Peyer's patch (tissue), 4 donors: ENCODE results near the gene ASF1B. TPM values are rescaled to one million over a fixed set of nuclear protein-coding genes. Genes with fewer than 3 reads are reported as not detected.

ENCODE experiments used
- DNase-seq, 3 donors: peaks; one replicate each; pipeline ENCODE4 v3.0.0-alpha.2; 2017 to 2019
- H3K27ac ChIP-seq, 4 donors: fragments of 200-600 bp; sonication (generic); one replicate each; pipeline ENCODE4 v1.5.1; 2016 to 2019
- H3K27me3 ChIP-seq, 2 donors: fragments of 200-600 bp; sonication (generic); one replicate each; pipeline ENCODE4 v1.5.1; 2019
- H3K36me3 ChIP-seq, 3 donors: fragments of 200-600 bp; sonication (generic); one replicate each; pipeline ENCODE4 v1.5.1; 2016 to 2019
- H3K4me1 ChIP-seq, 4 donors: fragments of 200-600 bp; sonication (generic); one replicate each; pipeline ENCODE4 v1.5.1; 2016 to 2019
- H3K4me3 ChIP-seq, 4 donors: fragments of 200-600 bp; sonication (generic); 1 replicate in 3 of 4; 2 replicates in 1 of 4; pipeline ENCODE4 v1.5.1; 2016 to 2019; ENCODE audit warnings: mild to moderate bottlenecking in 1 of 4
- H3K9me3 ChIP-seq, 4 donors: fragments of 200-600 bp; sonication (generic); one replicate each; pipeline ENCODE4 v1.5.1; 2016 to 2019; ENCODE audit warnings: mild to moderate bottlenecking in 1 of 4
- POLR2A ChIP-seq, 2 donors: fragments of 450-650 bp; IDR thresholded peaks; one replicate each; pipeline ENCODE4 v1.5.1; 2017; ENCODE audit warnings: antibody characterized with exemption in 2 of 2, mild to moderate bottlenecking in 2 of 2, moderate library complexity in 2 of 2
- total RNA-seq, 4 donors: library from RNA; depleted of rRNA; stranded (reverse); fragments of >200 nt; gene quantifications; one replicate each; pipeline ENCODE4 v1.1.0, GENCODE V29; 2016
- TF ChIP-seq, protein P1 (sequence below), 6 experiments: fragments of 450-650 bp in 4 of 6; fragments of 200-600 bp in 2 of 6; sonication (generic) in 1 of 6; IDR thresholded peaks; one replicate each; pipeline ENCODE4 v1.5.1; 2017 to 2019; ENCODE audit warnings: antibody characterized with exemption in 6 of 6, mild to moderate bottlenecking in 3 of 6, moderate library complexity in 1 of 6

Gene ASF1B
- total RNA-seq, 4 donors from 2014 or later: 2.3 to 12.4 (median 5.5) TPM

DNA sequence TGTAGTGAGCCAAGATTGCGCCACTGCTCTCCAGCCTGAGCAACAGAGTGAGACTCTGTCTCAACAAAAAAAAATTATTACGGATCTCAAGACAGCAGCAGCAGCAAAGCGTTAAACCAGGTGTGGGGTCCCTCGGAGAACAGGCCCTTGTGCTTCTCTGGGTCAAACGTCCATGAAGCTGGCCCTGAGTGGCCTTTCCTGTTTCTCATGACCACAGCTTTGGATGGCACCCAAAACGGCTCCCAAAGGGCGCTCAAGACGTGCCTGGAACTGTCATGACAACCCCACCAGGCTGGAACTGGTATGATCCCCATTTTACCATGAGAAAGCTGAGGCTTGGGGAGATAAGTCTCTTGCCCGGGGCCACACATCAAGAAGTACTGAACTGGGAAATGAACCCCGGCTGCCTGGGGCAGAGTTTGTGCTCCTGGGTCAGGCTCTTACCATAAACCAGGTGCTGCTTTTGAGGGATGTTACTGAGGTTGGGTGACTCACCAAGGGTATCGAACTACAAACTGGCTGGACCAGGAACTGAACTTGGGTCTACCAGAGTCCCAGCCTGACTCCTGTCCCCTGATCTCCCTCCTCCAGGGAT lies 34.2 kb downstream of the ASF1B start:
- Histone ChIP-seq H3K4me1 (no peaks in the 10 kb centered on the region), H3K9me3 (no peaks in the 10 kb centered on the region), H3K36me3 (peaks cover 0 to 75% (median 0%) of the 10 kb centered on the region in 3 donors), H3K27ac (no peak overlapping the region), H3K4me3 (no peak overlapping the region), H3K27me3 (no peaks in the 10 kb centered on the region)
- TF ChIP-seq POLR2A (IDR thresholded peaks at IDR 0.05): no peak
- no peak for DNase-seq

DNA sequence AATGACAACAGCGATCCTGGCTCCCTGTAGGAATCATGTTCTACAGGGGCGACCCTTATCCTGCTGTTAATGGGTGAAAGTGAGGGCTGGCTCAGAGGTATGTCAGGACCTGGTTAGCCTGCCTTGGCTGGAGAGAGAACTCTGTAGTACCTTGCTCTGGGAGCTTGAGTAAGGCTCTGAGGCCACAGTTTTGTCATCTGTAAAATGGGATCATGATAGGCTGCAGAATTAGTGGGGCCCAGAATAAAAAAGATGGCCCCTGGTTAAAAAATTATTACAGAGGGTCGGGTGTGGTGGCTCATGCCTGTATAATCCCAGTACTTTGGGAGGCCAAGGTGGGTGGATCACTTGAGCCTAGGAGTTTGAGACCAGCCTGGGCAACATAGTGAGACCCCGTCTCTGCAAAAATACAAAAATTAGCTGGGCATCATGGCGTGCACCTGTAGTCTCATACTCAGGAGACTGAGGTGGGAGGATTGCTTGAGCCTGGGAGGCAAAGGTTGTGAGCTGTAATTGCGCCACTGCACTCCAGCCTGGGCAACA lies 35.3 kb downstream of the ASF1B start:
- peaks cover 0 to 75% (median 0%) of the 10 kb centered on the region in 3 donors for H3K36me3 ChIP-seq
- no peaks in the 10 kb centered on the region for H3K27me3 ChIP-seq
- no peaks in the 10 kb centered on the region for H3K4me1 ChIP-seq
- no peak overlapping the region for H3K27ac ChIP-seq
- no peak overlapping the region for H3K4me3 ChIP-seq
- no peaks in the 10 kb centered on the region for H3K9me3 ChIP-seq
- TF ChIP-seq, protein P1, sequence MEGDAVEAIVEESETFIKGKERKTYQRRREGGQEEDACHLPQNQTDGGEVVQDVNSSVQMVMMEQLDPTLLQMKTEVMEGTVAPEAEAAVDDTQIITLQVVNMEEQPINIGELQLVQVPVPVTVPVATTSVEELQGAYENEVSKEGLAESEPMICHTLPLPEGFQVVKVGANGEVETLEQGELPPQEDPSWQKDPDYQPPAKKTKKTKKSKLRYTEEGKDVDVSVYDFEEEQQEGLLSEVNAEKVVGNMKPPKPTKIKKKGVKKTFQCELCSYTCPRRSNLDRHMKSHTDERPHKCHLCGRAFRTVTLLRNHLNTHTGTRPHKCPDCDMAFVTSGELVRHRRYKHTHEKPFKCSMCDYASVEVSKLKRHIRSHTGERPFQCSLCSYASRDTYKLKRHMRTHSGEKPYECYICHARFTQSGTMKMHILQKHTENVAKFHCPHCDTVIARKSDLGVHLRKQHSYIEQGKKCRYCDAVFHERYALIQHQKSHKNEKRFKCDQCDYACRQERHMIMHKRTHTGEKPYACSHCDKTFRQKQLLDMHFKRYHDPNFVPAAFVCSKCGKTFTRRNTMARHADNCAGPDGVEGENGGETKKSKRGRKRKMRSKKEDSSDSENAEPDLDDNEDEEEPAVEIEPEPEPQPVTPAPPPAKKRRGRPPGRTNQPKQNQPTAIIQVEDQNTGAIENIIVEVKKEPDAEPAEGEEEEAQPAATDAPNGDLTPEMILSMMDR (IDR thresholded peaks at IDR 0.05): no peak
- TF ChIP-seq POLR2A (IDR thresholded peaks at IDR 0.05): no peak
- DNase-seq: no peak

DNA sequence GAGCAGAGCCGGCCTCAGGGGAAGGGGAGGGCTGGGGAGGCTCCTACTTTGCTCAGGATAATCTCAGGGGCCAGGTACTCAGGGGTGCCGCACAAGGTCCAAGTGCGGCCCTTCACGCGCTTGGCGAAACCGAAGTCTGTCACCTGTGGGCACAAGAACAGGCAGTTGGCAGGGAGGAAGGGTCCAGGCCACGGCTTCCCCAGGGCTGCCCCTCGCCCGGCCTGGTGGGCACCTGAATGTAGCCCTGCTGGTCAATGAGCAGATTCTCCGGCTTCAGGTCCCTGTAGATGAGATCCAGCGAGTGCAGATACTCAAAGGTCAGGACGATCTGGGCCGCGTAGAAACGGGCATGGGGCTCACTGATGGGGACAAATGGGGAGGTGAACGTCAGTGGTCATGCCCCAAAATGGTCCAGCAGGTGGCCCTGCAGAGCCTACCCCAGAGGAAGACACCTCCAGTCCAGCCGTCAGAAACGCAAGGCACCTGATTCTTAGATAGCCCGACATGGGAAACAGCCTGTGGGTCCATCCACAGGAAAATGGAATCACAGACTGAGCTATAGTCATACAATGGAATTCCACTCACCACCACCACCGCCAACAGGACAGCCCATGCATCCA lies 38.7 kb downstream of the ASF1B start:
- H3K36me3 ChIP-seq: peaks cover 0 to 50% (median 0%) of the 10 kb centered on the region in 3 donors
- H3K4me1 ChIP-seq: no peaks in the 10 kb centered on the region
- H3K27me3 ChIP-seq: no peaks in the 10 kb centered on the region
- DNase-seq: no peak
- H3K9me3 ChIP-seq: peaks cover 0 to 6% (median 0%) of the 10 kb centered on the region in 4 donors
- no peak overlapping the region for H3K4me3 ChIP-seq
- TF ChIP-seq, protein P1 (IDR thresholded peaks at IDR 0.05): peak in 2 of 6 experiments; percentile 5 to 6
- no peak for TF ChIP-seq POLR2A (IDR thresholded peaks at IDR 0.05)
- H3K27ac ChIP-seq: no peak overlapping the region

DNA sequence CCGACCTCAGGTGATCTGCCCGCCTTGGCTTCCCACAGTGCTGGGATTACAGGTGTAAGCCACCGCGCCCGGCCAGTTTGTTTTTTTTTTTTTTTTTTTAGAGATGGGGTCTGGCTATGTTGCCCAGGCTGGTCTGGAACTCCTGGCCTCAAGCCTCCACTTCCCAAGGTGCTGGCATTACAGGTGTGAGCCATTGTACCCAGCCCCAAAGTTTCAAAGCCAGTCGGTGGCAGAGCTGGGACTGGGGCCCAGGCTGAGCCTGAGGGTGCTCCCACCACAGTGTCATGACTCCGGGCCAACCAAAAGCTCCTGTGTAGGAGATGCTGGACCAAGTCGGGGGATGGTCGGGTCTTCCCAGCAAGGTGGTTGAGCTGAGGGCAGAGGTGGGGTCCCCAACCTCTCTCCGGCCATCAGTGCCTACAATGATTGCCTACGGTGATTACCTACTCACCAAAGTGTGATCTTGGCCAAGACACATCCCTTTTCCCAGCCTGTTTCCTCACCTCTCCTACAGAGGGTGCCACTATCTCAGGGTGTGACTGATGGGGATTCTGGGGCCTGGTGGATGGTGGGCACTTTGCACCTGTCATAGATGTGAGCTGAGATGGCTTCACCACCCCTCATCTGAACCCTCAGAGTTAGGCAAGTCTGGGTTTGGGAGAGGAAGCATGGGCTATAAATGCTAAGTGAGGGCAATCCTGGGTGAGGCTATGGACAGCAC lies 40.0 kb downstream of the ASF1B start:
- Histone ChIP-seq H3K27ac (no peak overlapping the region), H3K4me1 (peaks cover 0 to 8% (median 5%) of the 10 kb centered on the region in 4 donors), H3K9me3 (peaks cover 0 to 6% (median 0%) of the 10 kb centered on the region in 4 donors), H3K36me3 (peaks cover 0 to 38% (median 0%) of the 10 kb centered on the region in 3 donors), H3K27me3 (no peaks in the 10 kb centered on the region), H3K4me3 (no peak overlapping the region)
- no peak for TF ChIP-seq POLR2A (IDR thresholded peaks at IDR 0.05)
- TF ChIP-seq, protein P1 (IDR thresholded peaks at IDR 0.05): no peak
- no peak for DNase-seq

DNA sequence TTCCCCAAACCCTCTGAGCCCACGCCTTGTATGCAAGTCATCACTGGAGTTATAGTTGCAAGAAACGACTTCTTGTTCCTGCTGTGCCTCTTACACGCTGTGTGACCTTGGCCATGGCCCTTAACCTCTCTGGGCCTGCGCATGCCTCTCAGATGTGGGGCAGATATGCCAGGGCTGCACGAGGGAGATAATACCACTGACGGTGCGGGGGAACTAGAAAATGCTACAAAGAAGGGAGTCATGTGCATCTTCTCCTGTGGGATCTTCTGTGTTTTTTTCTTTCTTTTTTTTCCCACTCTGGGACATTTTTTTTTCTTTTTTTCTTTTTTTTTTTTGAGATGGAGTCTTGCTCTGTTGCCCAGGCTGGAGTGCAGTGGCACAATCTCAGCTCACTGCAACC lies 41.5 kb downstream of the ASF1B start:
- Histone ChIP-seq H3K36me3 (peaks cover 0 to 22% (median 0%) of the 10 kb centered on the region in 3 donors), H3K9me3 (peaks cover 0 to 6% (median 0%) of the 10 kb centered on the region in 4 donors), H3K27ac (no peak overlapping the region), H3K27me3 (no peaks in the 10 kb centered on the region), H3K4me1 (peaks cover 0 to 8% (median 5%) of the 10 kb centered on the region in 4 donors), H3K4me3 (no peak overlapping the region)
- no peak for DNase-seq
- TF ChIP-seq, protein P1 (IDR thresholded peaks at IDR 0.05): no peak
- TF ChIP-seq POLR2A (IDR thresholded peaks at IDR 0.05): no peak
